Esophagus muscularis mucosa (tissue), 4 donors: ENCODE measurements around the gene ST6GAL1. TPM values are rescaled to one million over a fixed set of nuclear protein-coding genes. Genes with fewer than 3 reads are reported as not detected.
"Not testable (repeated sequence)": the region's sequence is repeated elsewhere in the genome, so short reads cannot be mapped to it uniquely, and the experiment has no call there.

Experiments used
- DNase-seq: peaks from one replicate; pipeline ENCODE4 v3.0.0-alpha.2; 2017; ENCODE audit errors: extremely low spot score
- H3K27ac ChIP-seq, 4 donors: fragments of 200-600 bp; sonication (generic); replicated peaks in 1 of 4; 1 replicate in 3 of 4; 2 replicates in 1 of 4; pipeline ENCODE4 v1.5.1; 2016 to 2019; ENCODE audit warnings: mild to moderate bottlenecking in 1 of 4
- H3K27me3 ChIP-seq, 4 donors: fragments of 200-600 bp; sonication (generic); one replicate each; pipeline versions ENCODE4 v1.5.1 to v1.6.0; 2016 to 2019
- H3K36me3 ChIP-seq, 4 donors: fragments of 200-600 bp; sonication (generic); one replicate each; pipeline ENCODE4 v1.5.1; 2016 to 2019
- H3K4me1 ChIP-seq, 4 donors: fragments of 200-600 bp; sonication (generic); one replicate each; pipeline ENCODE4 v1.5.1; 2016 to 2019
- H3K4me3 ChIP-seq, 4 donors: fragments of 200-600 bp; sonication (generic); 1 replicate in 2 of 4; 2 replicates in 2 of 4; pipeline ENCODE4 v1.5.1; 2016 to 2019; ENCODE audit warnings: mild to moderate bottlenecking in 4 of 4, moderate library complexity in 1 of 4
- H3K9me3 ChIP-seq, 4 donors: fragments of 200-600 bp; sonication (generic); 1 replicate in 3 of 4; 2 replicates in 1 of 4; pipeline ENCODE4 v1.5.1; 2016 to 2019
- EP300 ChIP-seq: sonication (generic); formaldehyde crosslinking; IDR thresholded peaks from one replicate; pipeline ENCODE4 v1.6.1; 2017; ENCODE audit warnings: antibody characterized with exemption
- POLR2A ChIP-seq: fragments of 450-650 bp; IDR thresholded peaks from one replicate; pipeline ENCODE4 v1.6.1; 2017; ENCODE audit warnings: antibody characterized with exemption, moderate library complexity, mild to moderate bottlenecking, low read depth
- POLR2AphosphoS5 ChIP-seq, 2 donors: sonication (generic); formaldehyde crosslinking; IDR thresholded peaks; one replicate each; pipeline ENCODE4 v1.6.1; 2017; ENCODE audit warnings: antibody characterized with exemption in 2 of 2
- WGBS: methylation state at CpG from one replicate; pipeline ENCODE4 v1.1.5; 2018; 5-methylcytosine and 5-hydroxymethylcytosine counted together
- intact Hi-C: fragments of 100-400 bp; cut with DNase I; formaldehyde crosslinking; loops from one replicate; pipeline ENCODE4 v1.15.1; 2023
- total RNA-seq, 4 donors: library from RNA; depleted of rRNA; stranded (reverse); fragments of >200 nt; gene quantifications; one replicate each; pipeline versions ENCODE4 v1.1.0 to v1.2.1, GENCODE V29; 2016
- TF ChIP-seq, protein P1 (sequence below), 3 experiments: fragments of 200-600 bp in 2 of 3; fragments of 450-650 bp in 1 of 3; sonication (generic) in 2 of 3; IDR thresholded peaks; one replicate each; pipeline ENCODE4 v1.5.1; 2017 to 2019; ENCODE audit warnings: antibody characterized with exemption in 3 of 3, mild to moderate bottlenecking in 2 of 3, moderate library complexity in 1 of 3

The ST6GAL1 gene
- total RNA-seq, 4 donors from 2014 or later: 15.4 to 29.6 (median 24.4) TPM

DNA sequence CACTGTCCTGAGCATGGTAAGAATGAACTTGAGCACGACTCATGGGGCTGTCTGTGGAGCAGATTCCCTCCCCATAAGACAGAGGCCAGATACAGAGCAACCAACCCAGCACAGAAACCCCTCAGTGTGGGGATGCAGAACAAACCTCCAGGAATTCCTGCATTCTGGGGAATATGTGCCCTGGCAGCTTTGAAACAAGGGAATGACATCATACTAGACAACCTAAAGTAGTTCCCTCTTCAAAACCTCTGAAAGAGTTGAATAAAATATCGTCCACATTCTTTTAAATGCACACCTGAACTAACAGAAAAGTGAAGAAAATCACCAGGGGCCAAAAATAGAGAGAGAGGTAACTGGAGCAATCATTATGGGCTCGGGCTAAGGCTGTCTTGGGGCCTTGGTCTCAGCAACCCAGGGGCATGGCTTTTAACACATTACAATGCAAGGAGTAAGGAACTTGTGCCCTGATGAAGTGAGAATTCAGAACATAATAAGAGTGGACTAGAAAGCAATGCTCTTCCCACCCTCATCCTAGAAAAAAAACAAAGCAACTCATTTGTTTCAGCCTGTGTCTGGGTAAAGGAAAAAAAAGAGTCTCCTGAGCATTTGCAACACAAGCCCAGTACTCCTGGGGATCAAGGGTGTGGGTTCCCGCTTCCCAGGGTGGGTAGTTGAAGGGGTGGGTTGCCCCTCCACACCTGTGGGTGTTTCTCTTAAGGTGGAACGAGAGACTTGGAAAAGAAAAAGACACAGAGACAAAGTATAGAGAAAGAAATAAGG, 43.9 kb upstream of the ST6GAL1 start:
- Histone ChIP-seq H3K4me1 (no peaks in the 10 kb centered on the region), H3K27ac (no peak overlapping the region), H3K4me3 (no peak overlapping the region), H3K36me3 (no peaks in the 10 kb centered on the region), H3K27me3 (no peaks in the 10 kb centered on the region), H3K9me3 (no peaks in the 10 kb centered on the region)
- WGBS: 85% methylated on average over 5 of the region's 5 CpGs
- no peak for DNase-seq
- intact Hi-C loops: no loop called here
- TF ChIP-seq POLR2AphosphoS5 (IDR thresholded peaks at IDR 0.05) (no peak), POLR2A (no peak), EP300 (no peak)
- TF ChIP-seq, protein P1, sequence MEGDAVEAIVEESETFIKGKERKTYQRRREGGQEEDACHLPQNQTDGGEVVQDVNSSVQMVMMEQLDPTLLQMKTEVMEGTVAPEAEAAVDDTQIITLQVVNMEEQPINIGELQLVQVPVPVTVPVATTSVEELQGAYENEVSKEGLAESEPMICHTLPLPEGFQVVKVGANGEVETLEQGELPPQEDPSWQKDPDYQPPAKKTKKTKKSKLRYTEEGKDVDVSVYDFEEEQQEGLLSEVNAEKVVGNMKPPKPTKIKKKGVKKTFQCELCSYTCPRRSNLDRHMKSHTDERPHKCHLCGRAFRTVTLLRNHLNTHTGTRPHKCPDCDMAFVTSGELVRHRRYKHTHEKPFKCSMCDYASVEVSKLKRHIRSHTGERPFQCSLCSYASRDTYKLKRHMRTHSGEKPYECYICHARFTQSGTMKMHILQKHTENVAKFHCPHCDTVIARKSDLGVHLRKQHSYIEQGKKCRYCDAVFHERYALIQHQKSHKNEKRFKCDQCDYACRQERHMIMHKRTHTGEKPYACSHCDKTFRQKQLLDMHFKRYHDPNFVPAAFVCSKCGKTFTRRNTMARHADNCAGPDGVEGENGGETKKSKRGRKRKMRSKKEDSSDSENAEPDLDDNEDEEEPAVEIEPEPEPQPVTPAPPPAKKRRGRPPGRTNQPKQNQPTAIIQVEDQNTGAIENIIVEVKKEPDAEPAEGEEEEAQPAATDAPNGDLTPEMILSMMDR (IDR thresholded peaks at IDR 0.05): no peak

GRCh38 chr3:186887507-186887938, 42.8 kb upstream of the ST6GAL1 start:
- H3K27me3 ChIP-seq, H3K36me3 ChIP-seq, H3K9me3 ChIP-seq, H3K4me1 ChIP-seq, intact Hi-C loops, DNase-seq, H3K27ac ChIP-seq, H3K4me3 ChIP-seq: not testable (repeated sequence)
- WGBS: no CpG with 5 or more reads among the region's 5 CpGs

DNA sequence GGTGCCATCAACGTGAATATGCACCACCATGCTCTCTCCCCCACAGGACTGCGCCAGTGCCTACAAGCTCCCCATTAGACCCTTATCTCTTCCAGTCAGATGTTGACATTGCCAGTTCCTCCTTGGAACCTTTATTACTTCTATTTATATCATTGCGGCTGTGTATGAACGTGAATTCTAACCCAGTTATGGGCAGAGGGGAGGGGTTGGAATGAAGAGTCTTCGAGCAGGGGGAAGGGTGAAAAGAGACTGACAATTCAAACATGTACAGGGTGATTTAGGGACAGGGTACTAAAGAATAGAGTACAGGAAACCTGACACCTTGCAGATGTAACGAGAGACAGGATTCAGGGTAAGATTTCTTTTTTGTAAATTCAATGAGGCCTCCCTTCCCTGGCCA, 41.8 kb upstream of the ST6GAL1 start:
- DNase-seq: no peak
- no peak overlapping the region for H3K27ac ChIP-seq
- no peaks in the 10 kb centered on the region for H3K36me3 ChIP-seq
- intact Hi-C loops: no loop called here
- no peak overlapping the region for H3K4me3 ChIP-seq
- 36% methylated on average over 6 of the region's 6 CpGs for WGBS
- no peak for TF ChIP-seq EP300
- TF ChIP-seq POLR2A: no peak
- TF ChIP-seq, protein P1 (IDR thresholded peaks at IDR 0.05): no peak
- no peak for TF ChIP-seq POLR2AphosphoS5 (IDR thresholded peaks at IDR 0.05)
- H3K9me3 ChIP-seq: no peaks in the 10 kb centered on the region
- no peaks in the 10 kb centered on the region for H3K27me3 ChIP-seq
- H3K4me1 ChIP-seq: no peaks in the 10 kb centered on the region

DNA sequence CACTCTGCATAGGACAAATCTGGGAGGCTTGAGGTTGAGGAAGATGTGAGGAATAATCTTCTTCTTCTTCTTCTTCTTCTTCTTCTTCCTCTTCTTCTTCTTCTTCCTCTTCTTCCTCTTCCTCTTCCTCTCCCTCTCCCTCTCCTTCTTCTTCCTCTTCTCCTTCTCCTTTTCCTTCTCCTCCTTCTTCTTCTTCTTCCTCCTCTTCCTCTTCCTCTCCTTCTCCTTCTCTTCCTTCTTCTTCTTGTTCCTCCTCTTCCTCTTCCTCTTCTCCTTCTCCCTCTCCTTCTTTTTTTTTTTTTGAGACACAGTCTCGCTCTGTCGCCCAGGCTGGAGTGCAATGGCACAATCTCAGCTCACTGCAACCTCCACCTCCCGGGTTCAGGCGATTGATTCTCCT, 40.6 kb upstream of the ST6GAL1 start:
- H3K4me3 ChIP-seq, H3K9me3 ChIP-seq, DNase-seq, H3K27ac ChIP-seq, H3K4me1 ChIP-seq, H3K36me3 ChIP-seq, intact Hi-C loops, H3K27me3 ChIP-seq: not testable (repeated sequence)
- 90% methylated on average over 4 of the region's 4 CpGs for WGBS

- TF ChIP-seq, protein P1 (IDR thresholded peaks at IDR 0.05): no peak
- no peak for TF ChIP-seq POLR2AphosphoS5 (IDR thresholded peaks at IDR 0.05)
- TF ChIP-seq EP300: no peak
- Histone ChIP-seq H3K9me3 (no peaks in the 10 kb centered on the region), H3K4me1 (no peaks in the 10 kb centered on the region), H3K4me3 (no peak overlapping the region), H3K27me3 (no peaks in the 10 kb centered on the region), H3K27ac (no peak overlapping the region), H3K36me3 (no peaks in the 10 kb centered on the region)
- DNase-seq: no peak
- intact Hi-C loops: no loop called here
Measured at GRCh38 chr3:186890911-186891310, 39.4 kb upstream of the ST6GAL1 start.

GRCh38 chr3:186893071-186893470, 37.3 kb upstream of the ST6GAL1 start:
- 55% methylated on average over 2 of the region's 2 CpGs for WGBS
- H3K36me3 ChIP-seq, H3K27me3 ChIP-seq, intact Hi-C loops, H3K4me1 ChIP-seq, H3K4me3 ChIP-seq, H3K27ac ChIP-seq, H3K9me3 ChIP-seq, DNase-seq: not testable (repeated sequence)
